ENCODE measurements around the gene FRG2C.
A peak's percentile ranks its signal among the peaks of the same experiment; 100 is the strongest.
"Not testable (repeated sequence)": the region's sequence is repeated elsewhere in the genome, so short reads cannot be mapped to it uniquely, and the experiment has no call there.

FRG2C gene

GRCh38 chr3:75650191-75650590 is 13.9 kb upstream of the FRG2C start:
- no peak for DNase-seq (ENCODE audit: low read depth)
- no peak overlapping the region for H3K4me3 ChIP-seq (ENCODE audit: low read depth, low read length)
- TF ChIP-seq CTCF (IDR thresholded peaks at IDR 0.05; ENCODE audit: low read depth, low read length, missing control alignments) = no peak

- H3K4me3 ChIP-seq (ENCODE audit: low read depth, low read length); DNase-seq (ENCODE audit: low read depth): not testable (repeated sequence)
These were observed 8.8 kb upstream of the FRG2C start for GRCh38 chr3:75655101-75655904.

GRCh38 chr3:75655956-75656355 is 8.2 kb upstream of the FRG2C start:
- not testable (repeated sequence) for H3K4me3 ChIP-seq (ENCODE audit: low read depth, low read length); DNase-seq (ENCODE audit: low read depth)

- DNase-seq (ENCODE audit: low read depth); H3K4me3 ChIP-seq (ENCODE audit: low read depth, low read length): not testable (repeated sequence)
These were observed 5.6 kb upstream of the FRG2C start for GRCh38 chr3:75658411-75659107.

GRCh38 chr3:75659108-75659433 is 5.1 kb upstream of the FRG2C start:
- not testable (repeated sequence) for DNase-seq (ENCODE audit: low read depth); H3K4me3 ChIP-seq (ENCODE audit: low read depth, low read length)

- not testable (repeated sequence) for DNase-seq (ENCODE audit: low read depth); H3K4me3 ChIP-seq (ENCODE audit: low read depth, low read length)
These were observed 1.5 kb downstream of the FRG2C start for GRCh38 chr3:75665626-75666025.

- H3K4me3 ChIP-seq (ENCODE audit: low read depth, low read length); DNase-seq (ENCODE audit: low read depth): not testable (repeated sequence)
These were observed 3.9 kb downstream of the FRG2C start for GRCh38 chr3:75667757-75668701.

GRCh38 chr3:75668759-75669347 is 4.7 kb downstream of the FRG2C start:
- not testable (repeated sequence) for DNase-seq (ENCODE audit: low read depth); H3K4me3 ChIP-seq (ENCODE audit: low read depth, low read length)

GRCh38 chr3:75669348-75670297 is 5.5 kb downstream of the FRG2C start:
- H3K4me3 ChIP-seq (ENCODE audit: low read depth, low read length); DNase-seq (ENCODE audit: low read depth): not testable (repeated sequence)

GRCh38 chr3:75670298-75671286 is 6.5 kb downstream of the FRG2C start:
- H3K4me3 ChIP-seq (ENCODE audit: low read depth, low read length) = not testable (repeated sequence)
- DNase-seq (ENCODE audit: low read depth) = peak; percentile 50

GRCh38 chr3:75671287-75672139 is 7.4 kb downstream of the FRG2C start:
- DNase-seq (ENCODE audit: low read depth); H3K4me3 ChIP-seq (ENCODE audit: low read depth, low read length): not testable (repeated sequence)

- not testable (repeated sequence) for H3K4me3 ChIP-seq (ENCODE audit: low read depth, low read length); DNase-seq (ENCODE audit: low read depth)
These were observed 8.1 kb downstream of the FRG2C start for GRCh38 chr3:75672140-75672775.

- not testable (repeated sequence) for DNase-seq (ENCODE audit: low read depth); H3K4me3 ChIP-seq (ENCODE audit: low read depth, low read length)
These were observed 19.8 kb downstream of the FRG2C start for GRCh38 chr3:75683965-75684364.
